Measurements from ENCODE around the gene EYS. TPM values are rescaled to one million over a fixed set of nuclear protein-coding genes. Genes with fewer than 3 reads are reported as not detected.

EYS gene
- total and polyA plus RNA-seq, 2 of the 13 experiments (the other 11 are each of a cell fraction or from before 2014, with no cell fraction given): 0.04 to 0.07 TPM

GRCh38 chr6:63941747-63942470 lies 1765.1 kb downstream of the EYS start (continued):
- TF ChIP-seq SYNCRIP (IDR thresholded peaks at IDR 0.05; ENCODE audit: insufficient read depth, low read depth, low read length) (no peak), MXD4 (CRISPR knock-in tag; IDR thresholded peaks at IDR 0.05) (no peak), KDM5A (IDR thresholded peaks at IDR 0.05; ENCODE audit: borderline replicate concordance, low read length) (no peak), ZNF597 (CRISPR knock-in tag; IDR thresholded peaks at IDR 0.05) (no peak), ZNF501 (CRISPR knock-in tag; IDR thresholded peaks at IDR 0.05) (no peak), ZNF672 (CRISPR knock-in tag; IDR thresholded peaks at IDR 0.05) (no peak), ZNF616 (CRISPR knock-in tag; IDR thresholded peaks at IDR 0.05; ENCODE audit: low read depth) (no peak), THAP7 (CRISPR knock-in tag; IDR thresholded peaks at IDR 0.05) (no peak), RBAK (CRISPR knock-in tag; IDR thresholded peaks at IDR 0.05) (peak; percentile 31; the same call in 1 of the 2 replicates), SMC3 (IDR thresholded peaks at IDR 0.05; ENCODE audit: low read length) (no peak), ZNF451 (CRISPR knock-in tag; IDR thresholded peaks at IDR 0.05) (no peak), RARG (CRISPR knock-in tag; IDR thresholded peaks at IDR 0.05; ENCODE audit: low read depth) (no peak), ERF (CRISPR knock-in tag; IDR thresholded peaks at IDR 0.05) (peak; percentile 60; the same call in 1 of the 2 replicates), TSC22D2 (CRISPR knock-in tag; IDR thresholded peaks at IDR 0.05; ENCODE audit: borderline replicate concordance) (no peak), ZNF713 (CRISPR knock-in tag; IDR thresholded peaks at IDR 0.05) (no peak), ZUFSP (CRISPR knock-in tag; IDR thresholded peaks at IDR 0.05; ENCODE audit: borderline replicate concordance) (no peak), ZNF224 (CRISPR knock-in tag; IDR thresholded peaks at IDR 0.05) (no peak), KDM6A (CRISPR knock-in tag; IDR thresholded peaks at IDR 0.05; ENCODE audit: low read depth) (no peak), ZNF331 (CRISPR knock-in tag; IDR thresholded peaks at IDR 0.05) (peak; percentile 87; the same call in 1 of the 2 replicates), MAZ (IDR thresholded peaks at IDR 0.05; ENCODE audit: borderline replicate concordance, low read depth, low read length) (no peak), MAZ (CRISPR knock-in tag; IDR thresholded peaks at IDR 0.05; ENCODE audit: low read depth) (no peak), ZNF160 (CRISPR knock-in tag; IDR thresholded peaks at IDR 0.05) (no peak), ZNF510 (CRISPR knock-in tag; IDR thresholded peaks at IDR 0.05; ENCODE audit: low read depth) (no peak), ZNF282 (IDR thresholded peaks at IDR 0.05; ENCODE audit: partially characterized antibody) (no peak)

Data from HepG2 (cell line).